ENCODE measurements around the gene CHPF.
A peak's percentile ranks its signal among the peaks of the same experiment; 100 is the strongest.

CHPF gene

GRCh38 chr2:219567131-219567530 is 23.5 kb upstream of the CHPF start:
- DNase-seq (ENCODE audit: low read depth, low spot score): no peak

- DNase-seq (ENCODE audit: low read depth, low spot score): no peak
Observed at GRCh38 chr2:219566640-219567039, 23.0 kb upstream of the CHPF start.

- DNase-seq (ENCODE audit: low read depth, low spot score): no peak
Observed at GRCh38 chr2:219565130-219566080, 21.8 kb upstream of the CHPF start.

- DNase-seq (ENCODE audit: low read depth, low spot score): no peak
Observed at GRCh38 chr2:219563271-219563928, 19.8 kb upstream of the CHPF start.

GRCh38 chr2:219562049-219563020 is 18.7 kb upstream of the CHPF start:
- no peak for DNase-seq (ENCODE audit: low read depth, low spot score)

- no peak for DNase-seq (ENCODE audit: low read depth, low spot score)
Observed at GRCh38 chr2:219561179-219562048, 17.8 kb upstream of the CHPF start.

- DNase-seq (ENCODE audit: low read depth, low spot score): no peak
Observed at GRCh38 chr2:219560893-219561178, 17.2 kb upstream of the CHPF start.

- DNase-seq (ENCODE audit: low read depth, low spot score): no peak
Observed at GRCh38 chr2:219560037-219560892, 16.7 kb upstream of the CHPF start.

GRCh38 chr2:219559156-219559915 is 15.7 kb upstream of the CHPF start:
- DNase-seq (ENCODE audit: low read depth, low spot score): no peak

- DNase-seq (ENCODE audit: low read depth, low spot score): no peak
Observed at GRCh38 chr2:219557791-219558785, 14.5 kb upstream of the CHPF start.

- no peak for DNase-seq (ENCODE audit: low read depth, low spot score)
Observed at GRCh38 chr2:219557320-219557719, 13.7 kb upstream of the CHPF start.

GRCh38 chr2:219556413-219556812 is 12.8 kb upstream of the CHPF start:
- DNase-seq (ENCODE audit: low read depth, low spot score): no peak

- no peak for DNase-seq (ENCODE audit: low read depth, low spot score)
Observed at GRCh38 chr2:219555956-219556355, 12.3 kb upstream of the CHPF start.

GRCh38 chr2:219554350-219554749 is 10.7 kb upstream of the CHPF start:
- no peak for DNase-seq (ENCODE audit: low read depth, low spot score)

- no peak for DNase-seq (ENCODE audit: low read depth, low spot score)
Observed at GRCh38 chr2:219553463-219553963, 9.9 kb upstream of the CHPF start.

GRCh38 chr2:219553168-219553417 is 9.5 kb upstream of the CHPF start:
- DNase-seq (ENCODE audit: low read depth, low spot score): no peak

GRCh38 chr2:219552382-219553167 is 9.0 kb upstream of the CHPF start:
- DNase-seq (ENCODE audit: low read depth, low spot score): peak; percentile 46

Data from smooth muscle cell of the brain vasculature (primary cell).